SK-N-MC (cell line): ENCODE data around the gene LSR.

Source experiments
- DNase-seq: peaks from one replicate; pipeline ENCODE4 v3.0.0-alpha.2; 2011; ENCODE audit warnings: low read depth, low spot score
- H3K27ac ChIP-seq: fragments of 200-600 bp; sonication (generic); 2 replicates; pipeline ENCODE4 v1.5.1; 2016; ENCODE audit warnings: mixed run types
- H3K36me3 ChIP-seq: fragments of 200-600 bp; sonication (generic); 2 replicates; pipeline ENCODE4 v1.6.1; 2017; ENCODE audit warnings: antibody characterized with exemption, low read length, mixed read lengths; ENCODE audit not compliant: insufficient read depth
- H3K4me3 ChIP-seq: fragments of 200-600 bp; sonication (generic); 2 replicates; pipeline ENCODE4 v1.5.1; 2016
- H3K9ac ChIP-seq: fragments of 200-600 bp; sonication (generic); 2 replicates; pipeline ENCODE4 v1.8.0; 2017; ENCODE audit warnings: mixed run types, mixed read lengths; ENCODE audit not compliant: insufficient read length
- H3K9me3 ChIP-seq: fragments of 200-600 bp; sonication (generic); 2 replicates; pipeline ENCODE4 v1.6.1; 2017; ENCODE audit warnings: low read depth, mild to moderate bottlenecking, antibody characterized with exemption, low read length, moderate library complexity, mixed read lengths
- EZH2 ChIP-seq: fragments of 200-600 bp; sonication (generic); IDR thresholded peaks from one replicate; pipeline ENCODE4 v1.6.1; 2017; ENCODE audit warnings: antibody characterized with exemption
- FOXP2 ChIP-seq: optimal IDR thresholded peaks from 2 replicates; pipeline ENCODE3; 2011; ENCODE audit warnings: mild to moderate bottlenecking, moderate library complexity; ENCODE audit not compliant: insufficient read depth; ENCODE audit errors: extremely low read length, control extremely low read depth
- POLR2AphosphoS5 ChIP-seq: IDR thresholded peaks from 2 replicates; pipeline ENCODE4 v1.6.1; 2012; ENCODE audit warnings: mild to moderate bottlenecking, low read depth, low read length, borderline replicate concordance

Gene LSR

GRCh38 chr19:35249848-35250711, 1.3 kb downstream of the LSR start:
- Histone ChIP-seq H3K4me3 (no peak overlapping the region), H3K9ac (no peak overlapping the region), H3K36me3 (no peaks in the 10 kb centered on the region), H3K27ac (no peak overlapping the region), H3K9me3 (no peaks in the 10 kb centered on the region)
- DNase-seq: no peak
- TF ChIP-seq EZH2: no peak
- TF ChIP-seq POLR2AphosphoS5: no peak
- TF ChIP-seq FOXP2: no peak

DNA sequence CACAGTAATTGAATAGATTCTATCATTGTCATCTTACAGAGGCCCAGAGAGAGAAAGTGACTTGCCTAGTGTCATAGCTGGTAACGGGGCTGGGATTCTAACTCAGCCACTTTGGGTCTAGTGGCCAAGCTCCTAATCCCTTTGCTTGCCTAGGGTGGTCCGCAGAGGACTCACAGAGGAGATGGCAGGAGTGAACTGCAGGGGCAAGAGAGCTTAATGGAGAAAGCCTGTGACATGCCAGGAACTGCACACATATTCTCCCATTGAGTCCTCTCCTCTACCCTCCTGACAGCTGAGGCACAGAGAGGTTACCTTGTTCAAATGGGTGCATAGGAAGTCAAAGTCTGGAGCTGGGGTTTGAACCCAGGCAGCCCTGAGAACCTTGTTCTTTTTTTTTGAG, 2.7 kb downstream of the LSR start:
- no peaks in the 10 kb centered on the region for H3K9me3 ChIP-seq
- no peak overlapping the region for H3K27ac ChIP-seq

GRCh38 chr19:35253316-35254286, 4.8 kb downstream of the LSR start:
- no peak overlapping the region for H3K27ac ChIP-seq
- H3K9ac ChIP-seq: no peak overlapping the region
- DNase-seq: no peak
- no peaks in the 10 kb centered on the region for H3K9me3 ChIP-seq
- TF ChIP-seq POLR2AphosphoS5 (no peak), FOXP2 (no peak), EZH2 (no peak)
- H3K36me3 ChIP-seq: no peaks in the 10 kb centered on the region
- no peak overlapping the region for H3K4me3 ChIP-seq

More for the DNA sequence above, 2.7 kb downstream of the LSR start:
- H3K4me3 ChIP-seq: no peak overlapping the region
- TF ChIP-seq FOXP2 (no peak), POLR2AphosphoS5 (no peak), EZH2 (no peak)
- no peak for DNase-seq
- H3K36me3 ChIP-seq: no peaks in the 10 kb centered on the region
- H3K9ac ChIP-seq: no peak overlapping the region

DNA sequence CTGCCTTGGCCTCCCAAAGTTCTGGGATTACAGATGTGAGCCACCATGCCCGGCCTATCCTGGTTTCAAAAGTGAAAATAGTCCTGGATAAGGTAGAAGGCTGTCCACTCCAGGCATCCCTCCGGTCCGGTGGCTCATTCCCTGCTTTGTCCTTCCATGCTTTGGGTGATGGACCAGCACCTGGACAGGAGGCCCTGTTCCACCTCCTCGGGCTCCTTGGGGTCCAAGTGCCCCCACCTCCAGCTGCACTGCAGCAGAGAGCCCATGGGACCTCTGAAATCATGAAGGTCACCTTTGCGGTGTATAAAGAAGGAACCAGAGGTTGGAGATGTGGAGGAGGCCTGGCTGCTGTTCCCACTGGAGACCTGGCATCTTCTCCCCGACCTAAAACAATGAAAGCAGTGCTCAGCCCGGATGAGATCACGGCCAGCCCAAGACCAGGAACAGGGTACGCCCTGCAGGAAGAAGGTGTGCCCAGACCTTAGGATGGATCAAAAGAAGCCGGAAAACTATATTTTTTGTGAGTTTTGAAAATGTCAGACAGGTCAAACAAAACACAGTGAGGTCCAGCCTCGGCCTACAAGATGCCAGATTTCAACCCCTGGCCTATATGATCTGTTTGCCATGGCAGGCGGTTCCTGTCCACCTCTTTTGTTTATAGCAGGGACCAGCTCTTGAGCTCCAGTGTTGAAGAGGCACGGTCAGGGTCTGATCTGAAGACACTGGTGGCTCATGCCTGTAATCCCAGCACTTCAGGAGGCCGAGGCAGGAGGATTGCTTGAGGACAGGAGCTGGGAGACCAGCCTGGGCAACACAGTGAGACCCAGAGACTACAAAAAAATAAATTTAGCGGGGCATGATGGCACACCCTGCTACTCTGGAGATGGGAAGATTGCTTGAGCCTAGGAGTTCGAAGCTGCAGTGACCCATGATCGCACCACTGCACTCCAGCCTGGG, 5.8 kb downstream of the LSR start:
- Histone ChIP-seq H3K9ac (no peak overlapping the region), H3K4me3 (no peak overlapping the region), H3K36me3 (no peaks in the 10 kb centered on the region), H3K9me3 (no peaks in the 10 kb centered on the region), H3K27ac (no peak overlapping the region)
- DNase-seq: no peak
- TF ChIP-seq EZH2 (no peak), FOXP2 (no peak), POLR2AphosphoS5 (no peak)

DNA sequence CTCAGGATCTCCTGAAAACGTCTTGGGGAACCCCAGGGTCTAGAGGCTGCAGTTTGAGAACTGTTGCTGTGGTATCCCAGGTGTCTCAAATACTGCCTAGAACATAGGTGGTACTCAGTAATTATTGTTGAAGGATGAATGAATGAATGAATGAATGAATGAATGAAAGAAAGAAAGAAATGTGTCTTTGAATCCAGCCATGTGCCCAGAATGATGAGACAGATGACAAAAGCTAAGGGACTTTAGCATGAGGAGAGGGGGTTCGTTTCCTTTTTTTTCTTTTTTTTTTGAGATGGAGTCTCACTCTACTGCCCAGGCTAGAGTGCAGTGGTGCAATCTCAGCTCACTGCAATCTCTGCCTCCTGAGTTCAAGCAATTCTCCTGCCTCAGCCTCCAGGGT, 7.8 kb downstream of the LSR start:
- no peaks in the 10 kb centered on the region for H3K36me3 ChIP-seq
- TF ChIP-seq FOXP2 (no peak), POLR2AphosphoS5 (no peak), EZH2 (no peak)
- H3K9me3 ChIP-seq: no peaks in the 10 kb centered on the region
- H3K27ac ChIP-seq: no peak overlapping the region
- no peak overlapping the region for H3K4me3 ChIP-seq
- H3K9ac ChIP-seq: no peak overlapping the region
- DNase-seq: no peak

DNA sequence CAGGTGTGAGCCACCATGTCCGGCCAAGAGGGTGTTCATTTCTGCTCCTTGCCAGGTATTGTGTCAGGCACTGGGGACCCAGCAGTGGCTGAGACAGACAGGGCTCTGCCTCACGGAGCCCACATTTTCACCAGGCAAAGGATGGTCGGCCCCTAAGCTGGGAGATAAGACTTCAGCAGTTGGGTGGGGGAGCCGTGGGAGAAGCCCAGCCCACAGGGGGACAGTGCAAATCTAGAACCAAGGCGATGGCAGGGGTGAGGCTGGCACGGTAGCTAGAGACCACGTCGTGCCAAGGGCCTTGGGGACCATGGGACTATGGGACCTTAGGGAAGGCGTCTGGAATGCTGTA, 8.3 kb downstream of the LSR start:
- no peak overlapping the region for H3K4me3 ChIP-seq
- no peak for TF ChIP-seq FOXP2
- TF ChIP-seq EZH2: no peak
- TF ChIP-seq POLR2AphosphoS5: no peak
- DNase-seq: no peak

DNA sequence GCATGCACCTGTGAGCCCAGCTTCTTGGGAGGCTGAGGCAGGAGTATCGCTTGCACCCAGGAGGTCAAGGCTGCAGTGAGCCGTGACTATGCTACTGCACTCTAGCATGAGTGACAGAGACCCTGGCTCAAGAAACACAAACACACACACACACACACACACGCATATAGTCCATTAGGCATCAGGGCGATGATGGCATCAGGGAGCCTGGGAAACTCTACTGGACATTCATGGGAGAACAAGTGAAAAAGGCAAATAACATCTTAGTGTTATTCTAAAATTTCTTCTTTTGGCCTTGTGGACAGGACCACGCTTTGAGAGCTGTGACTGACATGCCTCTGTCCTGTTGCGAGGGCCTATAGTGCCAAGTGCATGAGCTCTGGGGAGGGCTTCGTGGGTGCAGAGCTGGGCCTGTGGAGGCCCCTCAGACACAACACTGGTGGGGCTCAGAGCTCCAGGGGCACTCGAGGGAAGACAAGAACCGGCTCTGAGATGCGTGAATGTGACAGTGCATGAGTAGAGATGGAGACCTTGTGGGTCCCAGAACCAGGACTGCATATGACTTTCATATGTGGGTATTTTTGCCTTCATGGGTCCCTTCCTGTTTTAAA, 12.0 kb downstream of the LSR start:
- no peaks in the 10 kb centered on the region for H3K9me3 ChIP-seq
- no peak for DNase-seq
- no peak overlapping the region for H3K27ac ChIP-seq
- TF ChIP-seq FOXP2: no peak
- TF ChIP-seq EZH2: no peak
- H3K36me3 ChIP-seq: no peaks in the 10 kb centered on the region
- H3K9ac ChIP-seq: no peak overlapping the region
- H3K4me3 ChIP-seq: no peak overlapping the region

More for the DNA sequence above, 8.3 kb downstream of the LSR start:
- H3K9ac ChIP-seq: no peak overlapping the region
- H3K36me3 ChIP-seq: no peaks in the 10 kb centered on the region
- no peak overlapping the region for H3K27ac ChIP-seq
- no peaks in the 10 kb centered on the region for H3K9me3 ChIP-seq
